Bronchial epithelial cell (primary cell): ENCODE results near the gene SEMA3A. TPM values are rescaled to one million over a fixed set of nuclear protein-coding genes. Genes with fewer than 3 reads are reported as not detected.

Experiments
- DNase-seq: peaks from one replicate; pipeline ENCODE4 v3.0.0-alpha.2; 2010; ENCODE audit warnings: low read depth
- FAIRE-seq: peaks from 2 replicates; lab custom pipeline; 2011; peaks lifted over from hg19 to GRCh38; lab: Jason Lieb, UNC
- H3K27me3 ChIP-seq: 2 replicates; pipeline ENCODE4 v1.5.1; 2011; ENCODE audit warnings: low read length; ENCODE audit not compliant: control insufficient read depth, insufficient read depth
- H3K36me3 ChIP-seq: 2 replicates; pipeline ENCODE4 v1.5.1; 2011; ENCODE audit warnings: low read length; ENCODE audit not compliant: control insufficient read depth, insufficient read depth
- H3K4me3 ChIP-seq: 2 replicates; pipeline ENCODE4 v1.5.1; 2011; ENCODE audit warnings: mild to moderate bottlenecking, low read depth, low read length, control low read depth
- CTCF ChIP-seq: IDR thresholded peaks from 2 replicates; pipeline ENCODE4 v1.5.1; 2011; ENCODE audit warnings: mild to moderate bottlenecking, moderate library complexity, low read length, control low read depth, inconsistent platforms; ENCODE audit not compliant: insufficient read depth, severe bottlenecking
- total RNA-seq: library from RNA; depleted of rRNA; stranded (reverse); fragments of >200 nt; gene quantifications from 2 replicates; pipeline ENCODE4 v1.2.1, GENCODE V29; 2014

Gene SEMA3A
- total RNA-seq, 1 donor from 2014 or later, result 57.7 TPM

- H3K27me3 ChIP-seq, result no peaks in the 10 kb centered on the region
- no peaks in the 10 kb centered on the region for H3K36me3 ChIP-seq
- no peak for TF ChIP-seq CTCF
- FAIRE-seq, result no peak
- no peak for DNase-seq
- H3K4me3 ChIP-seq, result no peak overlapping the region
These were observed 51.9 kb downstream of the SEMA3A start for GRCh38 chr7:84142726-84143125.

GRCh38 chr7:84139986-84140729 lies 54.4 kb downstream of the SEMA3A start:
- H3K36me3 ChIP-seq, result no peaks in the 10 kb centered on the region
- no peak for FAIRE-seq
- H3K27me3 ChIP-seq, result no peaks in the 10 kb centered on the region
- DNase-seq, result peak; percentile 33
- H3K4me3 ChIP-seq, result no peak overlapping the region
- no peak for TF ChIP-seq CTCF

- Histone ChIP-seq H3K4me3 (no peak overlapping the region), H3K36me3 (no peaks in the 10 kb centered on the region), H3K27me3 (no peaks in the 10 kb centered on the region)
- DNase-seq (no peak), FAIRE-seq (no peak)
- no peak for TF ChIP-seq CTCF
These were observed 56.2 kb downstream of the SEMA3A start for GRCh38 chr7:84138411-84138810.

GRCh38 chr7:84137812-84138211 lies 56.8 kb downstream of the SEMA3A start:
- FAIRE-seq, result no peak
- Histone ChIP-seq H3K4me3 (no peak overlapping the region), H3K27me3 (no peaks in the 10 kb centered on the region), H3K36me3 (no peaks in the 10 kb centered on the region)
- DNase-seq, result no peak
- TF ChIP-seq CTCF, result no peak

GRCh38 chr7:84136809-84137208 lies 57.8 kb downstream of the SEMA3A start:
- Histone ChIP-seq H3K4me3 (no peak overlapping the region), H3K36me3 (no peaks in the 10 kb centered on the region), H3K27me3 (no peaks in the 10 kb centered on the region)
- TF ChIP-seq CTCF, result no peak
- FAIRE-seq, result no peak
- DNase-seq, result no peak

GRCh38 chr7:84136336-84136735 lies 58.3 kb downstream of the SEMA3A start:
- FAIRE-seq, result no peak

More at GRCh38 chr7:84136336-84136735, 58.3 kb downstream of the SEMA3A start:
- no peak for TF ChIP-seq CTCF
- Histone ChIP-seq H3K36me3 (no peaks in the 10 kb centered on the region), H3K27me3 (no peaks in the 10 kb centered on the region), H3K4me3 (no peak overlapping the region)
- DNase-seq, result no peak
